ENCODE data around the gene ANO2.

- TF ChIP-seq, protein P1, sequence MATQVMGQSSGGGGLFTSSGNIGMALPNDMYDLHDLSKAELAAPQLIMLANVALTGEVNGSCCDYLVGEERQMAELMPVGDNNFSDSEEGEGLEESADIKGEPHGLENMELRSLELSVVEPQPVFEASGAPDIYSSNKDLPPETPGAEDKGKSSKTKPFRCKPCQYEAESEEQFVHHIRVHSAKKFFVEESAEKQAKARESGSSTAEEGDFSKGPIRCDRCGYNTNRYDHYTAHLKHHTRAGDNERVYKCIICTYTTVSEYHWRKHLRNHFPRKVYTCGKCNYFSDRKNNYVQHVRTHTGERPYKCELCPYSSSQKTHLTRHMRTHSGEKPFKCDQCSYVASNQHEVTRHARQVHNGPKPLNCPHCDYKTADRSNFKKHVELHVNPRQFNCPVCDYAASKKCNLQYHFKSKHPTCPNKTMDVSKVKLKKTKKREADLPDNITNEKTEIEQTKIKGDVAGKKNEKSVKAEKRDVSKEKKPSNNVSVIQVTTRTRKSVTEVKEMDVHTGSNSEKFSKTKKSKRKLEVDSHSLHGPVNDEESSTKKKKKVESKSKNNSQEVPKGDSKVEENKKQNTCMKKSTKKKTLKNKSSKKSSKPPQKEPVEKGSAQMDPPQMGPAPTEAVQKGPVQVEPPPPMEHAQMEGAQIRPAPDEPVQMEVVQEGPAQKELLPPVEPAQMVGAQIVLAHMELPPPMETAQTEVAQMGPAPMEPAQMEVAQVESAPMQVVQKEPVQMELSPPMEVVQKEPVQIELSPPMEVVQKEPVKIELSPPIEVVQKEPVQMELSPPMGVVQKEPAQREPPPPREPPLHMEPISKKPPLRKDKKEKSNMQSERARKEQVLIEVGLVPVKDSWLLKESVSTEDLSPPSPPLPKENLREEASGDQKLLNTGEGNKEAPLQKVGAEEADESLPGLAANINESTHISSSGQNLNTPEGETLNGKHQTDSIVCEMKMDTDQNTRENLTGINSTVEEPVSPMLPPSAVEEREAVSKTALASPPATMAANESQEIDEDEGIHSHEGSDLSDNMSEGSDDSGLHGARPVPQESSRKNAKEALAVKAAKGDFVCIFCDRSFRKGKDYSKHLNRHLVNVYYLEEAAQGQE (IDR thresholded peaks at IDR 0.05; ENCODE audit: borderline replicate concordance): no peak
- TF ChIP-seq, protein P2, sequence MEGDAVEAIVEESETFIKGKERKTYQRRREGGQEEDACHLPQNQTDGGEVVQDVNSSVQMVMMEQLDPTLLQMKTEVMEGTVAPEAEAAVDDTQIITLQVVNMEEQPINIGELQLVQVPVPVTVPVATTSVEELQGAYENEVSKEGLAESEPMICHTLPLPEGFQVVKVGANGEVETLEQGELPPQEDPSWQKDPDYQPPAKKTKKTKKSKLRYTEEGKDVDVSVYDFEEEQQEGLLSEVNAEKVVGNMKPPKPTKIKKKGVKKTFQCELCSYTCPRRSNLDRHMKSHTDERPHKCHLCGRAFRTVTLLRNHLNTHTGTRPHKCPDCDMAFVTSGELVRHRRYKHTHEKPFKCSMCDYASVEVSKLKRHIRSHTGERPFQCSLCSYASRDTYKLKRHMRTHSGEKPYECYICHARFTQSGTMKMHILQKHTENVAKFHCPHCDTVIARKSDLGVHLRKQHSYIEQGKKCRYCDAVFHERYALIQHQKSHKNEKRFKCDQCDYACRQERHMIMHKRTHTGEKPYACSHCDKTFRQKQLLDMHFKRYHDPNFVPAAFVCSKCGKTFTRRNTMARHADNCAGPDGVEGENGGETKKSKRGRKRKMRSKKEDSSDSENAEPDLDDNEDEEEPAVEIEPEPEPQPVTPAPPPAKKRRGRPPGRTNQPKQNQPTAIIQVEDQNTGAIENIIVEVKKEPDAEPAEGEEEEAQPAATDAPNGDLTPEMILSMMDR (IDR thresholded peaks at IDR 0.05; ENCODE audit: poor library complexity, severe bottlenecking): no peak
- TF ChIP-seq EZH2 (IDR thresholded peaks at IDR 0.05; ENCODE audit: borderline replicate concordance, insufficient read depth, low read length, poor library complexity, severe bottlenecking): no peak
- no peak for TF ChIP-seq EP300 (conservative IDR thresholded peaks at IDR 0.05; ENCODE audit: poor library complexity, severe bottlenecking)
- TF ChIP-seq POLR2AphosphoS5 (IDR thresholded peaks at IDR 0.05): no peak
- no peak for TF ChIP-seq TAF1 (IDR thresholded peaks at IDR 0.05; ENCODE audit: low read depth)
Observed at GRCh38 chr12:5556033-5556614, 388.9 kb downstream of the ANO2 start.

Data from neural cell (in vitro differentiated cells).